ENCODE data around the gene AP2A1. TPM values are rescaled to one million over a fixed set of nuclear protein-coding genes. Genes with fewer than 3 reads are reported as not detected.

AP2A1 gene
- total and polyA plus RNA-seq, 9 of the 15 experiments (the other 6 are each of a cell fraction or from before 2014, with no cell fraction given): 0.55 to 150 (median 31.9) TPM

DNA sequence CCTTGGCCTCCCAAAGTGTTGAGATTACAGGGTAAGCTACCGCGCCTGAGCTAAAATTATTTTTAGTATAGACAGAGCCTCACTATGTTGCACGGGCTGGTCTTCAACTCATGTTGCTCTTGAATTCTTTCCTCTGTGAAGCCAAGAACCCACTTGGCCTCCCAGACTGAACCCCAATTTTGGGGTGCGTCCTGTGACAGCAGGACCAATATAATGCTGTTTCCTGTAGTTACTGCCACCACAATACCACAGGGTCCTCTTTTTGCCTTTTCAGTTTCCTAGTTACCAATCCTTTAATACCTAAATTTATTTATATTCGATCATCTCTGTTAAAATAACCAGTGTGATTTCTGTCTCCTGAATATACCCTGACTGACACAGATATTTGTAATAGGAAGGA is 36.6 kb upstream of the AP2A1 start:
- no peaks in the 10 kb centered on the region for H3K9me3 ChIP-seq (replicated peaks; ENCODE audit: control insufficient read depth, insufficient read depth, low read depth, low read length)
- ChIA-PET POLR2A (interaction anchor here (0.6 to 0.9 kb wide), 3 partner anchors 13 to 1765 kb away, joined by 3 to 8 read pairs (median 3); no protein-coding TSS in a partner anchor), CTCF (ENCODE audit: low intra/inter-chr PET ratio) (no interaction called here)
- H4K20me1 ChIP-seq (replicated peaks; ENCODE audit: control insufficient read depth, insufficient read depth, low read length): no peaks in the 10 kb centered on the region
- intact Hi-C loops (cut with micrococcal nuclease) (no loop called here), in situ Hi-C loops (cut with MboI) (no loop called here)
- H3K79me2 ChIP-seq (ENCODE audit: control insufficient read depth, insufficient read depth, low read length): no peaks in the 10 kb centered on the region
- 0 out of 3 replicates have a peak, but pooled peaks cover 2% of the 10 kb centered on the region for H3K36me3 ChIP-seq (ENCODE audit: control insufficient read depth, insufficient read depth, low read length)
- FAIRE-seq: no peak
- H3K9ac ChIP-seq (ENCODE audit: insufficient read depth in 1 of 2, low read depth in 2 of 2, low read length in 2 of 2): no peak overlapping the region
- H2AFZ ChIP-seq (ENCODE audit: low read depth, low read length): no peak overlapping the region
- 55% methylated on average over 5 of the region's 5 CpGs for WGBS (ENCODE audit: insufficient coverage, low coverage, missing lambda C conversion rate)
- H3K27me3 ChIP-seq (ENCODE audit: control insufficient read depth in 2 of 2, insufficient read depth in 2 of 2, low read length in 2 of 2): no peaks in the 10 kb centered on the region
- H3K4me3 ChIP-seq: no peak overlapping the region
- peaks cover 0 to 8% of the 10 kb centered on the region in 2 experiments; a peak in 4 of 5 replicates for H3K4me1 ChIP-seq (replicated peaks in 1 of 2; ENCODE audit: control insufficient read depth in 2 of 2, insufficient read depth in 2 of 2, low read length in 2 of 2)
- no TSS peak for BruUV-seq (replicated peaks)
- no peak overlapping the region for H3K4me2 ChIP-seq (ENCODE audit: insufficient read depth, low read length)
- H3K27ac ChIP-seq (ENCODE audit: extremely low read depth, low read depth, low read length): no peak overlapping the region
- no peak for DNase-seq (ENCODE audit: extremely low read depth in 1 of 4, low spot score in 3 of 4)
- ATAC-seq: no peak
- no peaks in the 10 kb centered on the region for H3K9me1 ChIP-seq (ENCODE audit: control insufficient read depth, insufficient read depth, low read length)
- TF ChIP-seq, protein P1, sequence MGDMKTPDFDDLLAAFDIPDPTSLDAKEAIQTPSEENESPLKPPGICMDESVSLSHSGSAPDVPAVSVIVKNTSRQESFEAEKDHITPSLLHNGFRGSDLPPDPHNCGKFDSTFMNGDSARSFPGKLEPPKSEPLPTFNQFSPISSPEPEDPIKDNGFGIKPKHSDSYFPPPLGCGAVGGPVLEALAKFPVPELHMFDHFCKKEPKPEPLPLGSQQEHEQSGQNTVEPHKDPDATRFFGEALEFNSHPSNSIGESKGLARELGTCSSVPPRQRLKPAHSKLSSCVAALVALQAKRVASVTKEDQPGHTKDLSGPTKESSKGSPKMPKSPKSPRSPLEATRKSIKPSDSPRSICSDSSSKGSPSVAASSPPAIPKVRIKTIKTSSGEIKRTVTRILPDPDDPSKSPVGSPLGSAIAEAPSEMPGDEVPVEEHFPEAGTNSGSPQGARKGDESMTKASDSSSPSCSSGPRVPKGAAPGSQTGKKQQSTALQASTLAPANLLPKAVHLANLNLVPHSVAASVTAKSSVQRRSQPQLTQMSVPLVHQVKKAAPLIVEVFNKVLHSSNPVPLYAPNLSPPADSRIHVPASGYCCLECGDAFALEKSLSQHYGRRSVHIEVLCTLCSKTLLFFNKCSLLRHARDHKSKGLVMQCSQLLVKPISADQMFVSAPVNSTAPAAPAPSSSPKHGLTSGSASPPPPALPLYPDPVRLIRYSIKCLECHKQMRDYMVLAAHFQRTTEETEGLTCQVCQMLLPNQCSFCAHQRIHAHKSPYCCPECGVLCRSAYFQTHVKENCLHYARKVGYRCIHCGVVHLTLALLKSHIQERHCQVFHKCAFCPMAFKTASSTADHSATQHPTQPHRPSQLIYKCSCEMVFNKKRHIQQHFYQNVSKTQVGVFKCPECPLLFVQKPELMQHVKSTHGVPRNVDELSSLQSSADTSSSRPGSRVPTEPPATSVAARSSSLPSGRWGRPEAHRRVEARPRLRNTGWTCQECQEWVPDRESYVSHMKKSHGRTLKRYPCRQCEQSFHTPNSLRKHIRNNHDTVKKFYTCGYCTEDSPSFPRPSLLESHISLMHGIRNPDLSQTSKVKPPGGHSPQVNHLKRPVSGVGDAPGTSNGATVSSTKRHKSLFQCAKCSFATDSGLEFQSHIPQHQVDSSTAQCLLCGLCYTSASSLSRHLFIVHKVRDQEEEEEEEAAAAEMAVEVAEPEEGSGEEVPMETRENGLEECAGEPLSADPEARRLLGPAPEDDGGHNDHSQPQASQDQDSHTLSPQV (IDR thresholded peaks at IDR 0.05): no peak
- TF ChIP-seq NCOA4 (IDR thresholded peaks at IDR 0.05; ENCODE audit: partially characterized antibody) (no peak), ZNF583 (CRISPR knock-in tag; IDR thresholded peaks at IDR 0.05) (no peak), ZNF282 (CRISPR knock-in tag; IDR thresholded peaks at IDR 0.05) (no peak), PTRF (tag; IDR thresholded peaks at IDR 0.05) (no peak), HDAC3 (IDR thresholded peaks at IDR 0.05; ENCODE audit: borderline replicate concordance, partially characterized antibody) (no peak)
- TF ChIP-seq, protein P2, sequence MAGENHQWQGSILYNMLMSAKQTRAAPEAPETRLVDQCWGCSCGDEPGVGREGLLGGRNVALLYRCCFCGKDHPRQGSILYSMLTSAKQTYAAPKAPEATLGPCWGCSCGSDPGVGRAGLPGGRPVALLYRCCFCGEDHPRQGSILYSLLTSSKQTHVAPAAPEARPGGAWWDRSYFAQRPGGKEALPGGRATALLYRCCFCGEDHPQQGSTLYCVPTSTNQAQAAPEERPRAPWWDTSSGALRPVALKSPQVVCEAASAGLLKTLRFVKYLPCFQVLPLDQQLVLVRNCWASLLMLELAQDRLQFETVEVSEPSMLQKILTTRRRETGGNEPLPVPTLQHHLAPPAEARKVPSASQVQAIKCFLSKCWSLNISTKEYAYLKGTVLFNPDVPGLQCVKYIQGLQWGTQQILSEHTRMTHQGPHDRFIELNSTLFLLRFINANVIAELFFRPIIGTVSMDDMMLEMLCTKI (IDR thresholded peaks at IDR 0.05; ENCODE audit: partially characterized antibody): no peak
- TF ChIP-seq, protein P3, sequence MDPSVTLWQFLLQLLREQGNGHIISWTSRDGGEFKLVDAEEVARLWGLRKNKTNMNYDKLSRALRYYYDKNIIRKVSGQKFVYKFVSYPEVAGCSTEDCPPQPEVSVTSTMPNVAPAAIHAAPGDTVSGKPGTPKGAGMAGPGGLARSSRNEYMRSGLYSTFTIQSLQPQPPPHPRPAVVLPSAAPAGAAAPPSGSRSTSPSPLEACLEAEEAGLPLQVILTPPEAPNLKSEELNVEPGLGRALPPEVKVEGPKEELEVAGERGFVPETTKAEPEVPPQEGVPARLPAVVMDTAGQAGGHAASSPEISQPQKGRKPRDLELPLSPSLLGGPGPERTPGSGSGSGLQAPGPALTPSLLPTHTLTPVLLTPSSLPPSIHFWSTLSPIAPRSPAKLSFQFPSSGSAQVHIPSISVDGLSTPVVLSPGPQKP (CRISPR knock-in tag; IDR thresholded peaks at IDR 0.05): no peak
- TF ChIP-seq, protein P4, sequence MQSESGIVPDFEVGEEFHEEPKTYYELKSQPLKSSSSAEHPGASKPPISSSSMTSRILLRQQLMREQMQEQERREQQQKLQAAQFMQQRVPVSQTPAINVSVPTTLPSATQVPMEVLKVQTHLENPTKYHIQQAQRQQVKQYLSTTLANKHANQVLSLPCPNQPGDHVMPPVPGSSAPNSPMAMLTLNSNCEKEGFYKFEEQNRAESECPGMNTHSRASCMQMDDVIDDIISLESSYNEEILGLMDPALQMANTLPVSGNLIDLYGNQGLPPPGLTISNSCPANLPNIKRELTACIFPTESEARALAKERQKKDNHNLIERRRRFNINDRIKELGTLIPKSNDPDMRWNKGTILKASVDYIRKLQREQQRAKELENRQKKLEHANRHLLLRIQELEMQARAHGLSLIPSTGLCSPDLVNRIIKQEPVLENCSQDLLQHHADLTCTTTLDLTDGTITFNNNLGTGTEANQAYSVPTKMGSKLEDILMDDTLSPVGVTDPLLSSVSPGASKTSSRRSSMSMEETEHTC (IDR thresholded peaks at IDR 0.05): no peak
- TF ChIP-seq, protein P5, sequence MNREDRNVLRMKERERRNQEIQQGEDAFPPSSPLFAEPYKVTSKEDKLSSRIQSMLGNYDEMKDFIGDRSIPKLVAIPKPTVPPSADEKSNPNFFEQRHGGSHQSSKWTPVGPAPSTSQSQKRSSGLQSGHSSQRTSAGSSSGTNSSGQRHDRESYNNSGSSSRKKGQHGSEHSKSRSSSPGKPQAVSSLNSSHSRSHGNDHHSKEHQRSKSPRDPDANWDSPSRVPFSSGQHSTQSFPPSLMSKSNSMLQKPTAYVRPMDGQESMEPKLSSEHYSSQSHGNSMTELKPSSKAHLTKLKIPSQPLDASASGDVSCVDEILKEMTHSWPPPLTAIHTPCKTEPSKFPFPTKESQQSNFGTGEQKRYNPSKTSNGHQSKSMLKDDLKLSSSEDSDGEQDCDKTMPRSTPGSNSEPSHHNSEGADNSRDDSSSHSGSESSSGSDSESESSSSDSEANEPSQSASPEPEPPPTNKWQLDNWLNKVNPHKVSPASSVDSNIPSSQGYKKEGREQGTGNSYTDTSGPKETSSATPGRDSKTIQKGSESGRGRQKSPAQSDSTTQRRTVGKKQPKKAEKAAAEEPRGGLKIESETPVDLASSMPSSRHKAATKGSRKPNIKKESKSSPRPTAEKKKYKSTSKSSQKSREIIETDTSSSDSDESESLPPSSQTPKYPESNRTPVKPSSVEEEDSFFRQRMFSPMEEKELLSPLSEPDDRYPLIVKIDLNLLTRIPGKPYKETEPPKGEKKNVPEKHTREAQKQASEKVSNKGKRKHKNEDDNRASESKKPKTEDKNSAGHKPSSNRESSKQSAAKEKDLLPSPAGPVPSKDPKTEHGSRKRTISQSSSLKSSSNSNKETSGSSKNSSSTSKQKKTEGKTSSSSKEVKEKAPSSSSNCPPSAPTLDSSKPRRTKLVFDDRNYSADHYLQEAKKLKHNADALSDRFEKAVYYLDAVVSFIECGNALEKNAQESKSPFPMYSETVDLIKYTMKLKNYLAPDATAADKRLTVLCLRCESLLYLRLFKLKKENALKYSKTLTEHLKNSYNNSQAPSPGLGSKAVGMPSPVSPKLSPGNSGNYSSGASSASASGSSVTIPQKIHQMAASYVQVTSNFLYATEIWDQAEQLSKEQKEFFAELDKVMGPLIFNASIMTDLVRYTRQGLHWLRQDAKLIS (CRISPR knock-in tag; IDR thresholded peaks at IDR 0.05): no peak
